HG03378 (cell line): ENCODE measurements around the gene CCDC40.
"Not testable (repeated sequence)": the region's sequence is repeated elsewhere in the genome, so short reads cannot be mapped to it uniquely, and the experiment has no call there.

Source experiments
- ATAC-seq: cut with Tn5 transposase; IDR thresholded peaks from one replicate; pipeline ENCODE4 v1.9.1; 2021; ENCODE audit warnings: mild to moderate bottlenecking, moderate library complexity; ENCODE audit not compliant: unreplicated experiment

CCDC40 gene

GRCh38 chr17:80035937-80036714 is at the start of gene CCDC40:
CCDC40 (plus strand) TSS chr17:80036642; CDS start chr17:80036663, 21 bp downstream.
- ATAC-seq = no peak

- no peak for ATAC-seq
These were observed 49.1 kb upstream of the CCDC40 start for GRCh38 chr17:79987187-79987934.

GRCh38 chr17:79987935-79988184 is 48.6 kb upstream of the CCDC40 start:
- no peak for ATAC-seq

- no peak for ATAC-seq
These were observed 48.1 kb upstream of the CCDC40 start for GRCh38 chr17:79988185-79988971.

GRCh38 chr17:79989106-79989835 is 47.2 kb upstream of the CCDC40 start:
- ATAC-seq = no peak

- ATAC-seq = no peak
These were observed 46.3 kb upstream of the CCDC40 start for GRCh38 chr17:79990051-79990592.

GRCh38 chr17:79990704-79991103 is 45.7 kb upstream of the CCDC40 start:
- ATAC-seq = no peak

GRCh38 chr17:79991140-79991923 is 45.1 kb upstream of the CCDC40 start:
- ATAC-seq = no peak

GRCh38 chr17:79991924-79992648 is 44.4 kb upstream of the CCDC40 start:
- ATAC-seq = no peak

- ATAC-seq = no peak
These were observed 43.6 kb upstream of the CCDC40 start for GRCh38 chr17:79992649-79993389.

- ATAC-seq = no peak
These were observed 42.8 kb upstream of the CCDC40 start for GRCh38 chr17:79993390-79994227.

GRCh38 chr17:79994228-79994569 is 42.2 kb upstream of the CCDC40 start:
- not testable (repeated sequence) for ATAC-seq

- ATAC-seq = no peak
These were observed 41.8 kb upstream of the CCDC40 start for GRCh38 chr17:79994602-79995001.

- no peak for ATAC-seq
These were observed 40.7 kb upstream of the CCDC40 start for GRCh38 chr17:79995696-79996095.

GRCh38 chr17:79996291-79996690 is 40.2 kb upstream of the CCDC40 start:
- ATAC-seq = no peak

- ATAC-seq = no peak
These were observed 39.3 kb upstream of the CCDC40 start for GRCh38 chr17:79997011-79997660.

GRCh38 chr17:80000136-80000535 is 36.3 kb upstream of the CCDC40 start:
- no peak for ATAC-seq
